Embryonic facial prominence (tissue), 1 donor: ENCODE results near the gene ZNF880.
"Not testable (repeated sequence)": the region's sequence is repeated elsewhere in the genome, so short reads cannot be mapped to it uniquely, and the experiment has no call there.

Source experiments
- DNase-seq: peaks from one replicate; pipeline ENCODE4 v3.0.0-alpha.2; 2016; ENCODE audit errors: extremely low spot score

The ZNF880 gene

DNA sequence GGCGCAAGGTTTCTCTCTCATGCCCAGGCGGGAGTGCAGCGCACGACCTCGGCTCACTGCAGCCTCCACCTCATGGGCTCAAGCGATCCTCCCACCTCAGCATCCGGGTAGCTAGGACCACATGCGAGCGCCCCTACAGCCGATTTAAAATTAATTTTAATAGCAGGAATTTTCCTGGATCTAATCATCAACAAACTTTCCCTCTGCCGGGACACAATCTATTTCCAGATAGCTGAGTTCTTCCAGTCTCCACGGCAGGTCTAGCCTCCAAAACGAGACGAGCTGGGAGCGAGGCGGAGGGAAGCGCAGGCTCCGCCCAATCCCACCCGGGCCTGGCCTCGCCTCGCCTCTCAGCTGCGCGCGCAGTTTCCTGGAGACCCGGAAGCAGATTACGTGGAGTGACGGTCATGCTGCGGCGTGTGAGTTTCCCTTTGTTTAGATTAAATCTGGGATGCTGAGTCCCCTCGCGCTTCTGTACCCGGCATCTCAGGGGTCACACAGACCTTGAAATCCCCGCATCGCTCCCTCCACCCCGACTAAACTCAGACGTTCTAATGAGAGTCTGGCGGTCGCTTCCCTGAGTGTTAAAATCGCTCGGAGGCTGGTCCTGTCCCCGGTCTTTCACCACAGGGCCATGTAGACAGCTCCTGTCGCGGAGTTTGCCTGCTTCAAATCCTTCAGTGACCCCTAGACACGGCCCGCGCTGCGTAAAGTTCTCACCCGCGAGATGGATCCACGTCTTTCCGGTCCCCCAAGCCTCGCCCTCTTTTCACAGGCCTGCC lies at the start of gene ZNF880:
TSS of gene ZNF880 (plus strand) at position 365 of the 782 bp plus-strand sequence. CDS start at position 408, 43 bp downstream.
- peak; percentile 92 for DNase-seq

GRCh38 chr19:52322429-52322828 lies 47.3 kb upstream of the ZNF880 start:
- no peak for DNase-seq

GRCh38 chr19:52331757-52332156 lies 38.0 kb upstream of the ZNF880 start:
- DNase-seq = no peak

DNA sequence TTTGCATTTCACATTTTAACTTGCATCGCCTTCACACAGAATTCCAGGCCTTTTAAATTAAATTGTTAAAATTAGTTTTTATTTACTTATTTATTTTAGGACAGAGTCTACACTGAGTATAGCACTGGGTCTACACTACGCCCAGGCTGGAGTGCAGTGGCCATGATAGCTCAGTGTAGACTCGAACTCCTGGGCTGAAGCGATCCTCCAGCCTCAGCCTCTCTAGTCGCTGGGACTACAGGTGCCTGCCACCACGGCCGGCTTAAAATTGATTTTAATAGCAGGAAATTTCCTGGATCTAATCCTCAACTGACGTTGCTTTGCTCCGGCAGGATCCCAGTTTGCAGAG lies 34.0 kb upstream of the ZNF880 start:
- DNase-seq = no peak

GRCh38 chr19:52336117-52336790 lies 33.5 kb upstream of the ZNF880 start, which contains the start of gene ZNF610:
Gene ZNF610 (plus strand): TSS chr19:52336243. CDS start chr19:52349173, 12,930 bp downstream.
- peak; percentile 79 for DNase-seq

DNA sequence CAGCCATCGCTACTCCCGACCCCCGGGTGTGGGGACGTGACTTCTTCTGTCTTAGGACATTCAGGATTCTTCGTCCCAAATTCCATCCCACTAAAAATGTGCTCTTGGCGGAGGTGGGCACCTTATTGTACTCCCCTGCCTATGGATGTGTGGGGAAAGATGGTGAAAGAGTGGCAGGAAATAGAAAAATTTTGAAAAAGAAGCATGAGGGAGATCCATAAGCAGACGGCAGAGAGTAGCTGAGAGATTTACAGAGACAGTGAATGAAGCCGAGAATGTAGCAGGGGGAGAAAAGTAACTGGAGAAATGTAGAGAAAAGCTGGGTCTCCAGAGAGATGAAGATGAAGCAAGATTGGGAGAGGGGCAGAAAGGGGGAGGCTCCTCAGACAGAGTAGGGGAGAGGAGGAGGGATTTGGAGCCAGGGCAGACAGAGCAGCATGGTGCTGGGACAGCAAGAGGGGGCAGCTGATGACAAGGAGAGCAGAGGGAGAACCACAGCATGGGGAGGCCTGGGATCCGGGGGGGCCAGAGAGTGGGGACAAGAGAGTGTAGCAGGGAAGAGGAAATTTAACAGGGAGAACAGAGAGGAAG lies 32.8 kb upstream of the ZNF880 start:
- DNase-seq = no peak

GRCh38 chr19:52339022-52339421 lies 30.7 kb upstream of the ZNF880 start:
- DNase-seq = not testable (repeated sequence)

DNA sequence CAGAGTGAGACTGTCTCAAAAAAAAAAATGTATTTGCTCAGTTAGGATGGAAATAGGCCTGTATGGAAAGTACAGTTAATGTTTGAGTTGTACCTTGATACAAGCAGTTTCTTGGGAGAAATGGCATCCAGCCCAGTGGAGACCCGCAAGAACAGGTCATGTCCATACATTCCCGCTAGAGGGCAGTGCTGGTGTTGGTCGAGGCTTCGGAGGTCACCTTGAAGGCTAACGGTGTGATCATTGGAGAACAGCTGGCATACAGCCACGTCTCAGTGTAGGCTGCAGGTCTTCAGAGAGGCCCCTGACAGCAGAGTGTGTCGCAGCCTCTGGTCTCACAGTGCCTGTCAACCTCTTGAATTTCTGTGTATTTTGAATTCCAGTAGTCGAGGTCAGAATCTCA lies 26.2 kb upstream of the ZNF880 start:
- no peak for DNase-seq

DNA sequence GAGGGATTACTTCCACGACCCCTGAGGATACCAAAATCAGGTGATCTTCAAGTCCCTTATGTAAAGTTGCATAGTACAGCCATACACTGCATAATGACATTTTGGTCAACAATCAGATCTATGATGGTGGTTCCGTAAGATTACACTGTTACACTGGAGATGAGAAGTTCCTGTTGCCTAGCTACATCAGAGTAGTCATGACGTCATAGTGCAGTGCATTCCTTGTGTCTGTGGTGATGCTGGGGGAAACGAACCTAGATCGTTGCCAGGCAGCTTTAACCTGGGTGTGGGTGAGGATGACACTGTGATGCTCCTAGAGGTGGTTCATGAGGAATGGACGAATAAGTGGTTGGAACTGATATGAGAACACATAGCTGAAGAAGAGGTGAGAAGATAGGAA lies 24.6 kb upstream of the ZNF880 start:
- no peak for DNase-seq

DNA sequence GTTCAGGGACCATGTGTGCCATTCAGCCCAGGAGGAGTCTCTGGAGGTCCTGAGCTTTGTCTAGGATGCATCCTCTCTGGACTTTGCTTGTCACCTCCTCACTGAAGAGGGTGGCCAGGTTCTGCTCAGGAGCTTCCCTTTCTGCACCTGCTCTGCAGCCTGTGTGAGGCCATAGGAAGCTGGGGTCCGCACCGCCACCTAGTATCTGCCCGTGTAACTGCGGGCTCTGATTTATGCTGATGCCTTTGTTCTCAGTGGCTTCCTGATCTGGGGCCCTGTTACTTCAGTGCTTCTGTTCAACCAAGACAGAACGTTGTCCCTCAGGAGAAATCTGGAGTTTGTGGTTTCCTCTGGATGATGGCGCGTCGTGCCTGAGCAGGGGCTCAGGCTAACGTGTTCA lies 18.2 kb upstream of the ZNF880 start:
- no peak for DNase-seq

DNA sequence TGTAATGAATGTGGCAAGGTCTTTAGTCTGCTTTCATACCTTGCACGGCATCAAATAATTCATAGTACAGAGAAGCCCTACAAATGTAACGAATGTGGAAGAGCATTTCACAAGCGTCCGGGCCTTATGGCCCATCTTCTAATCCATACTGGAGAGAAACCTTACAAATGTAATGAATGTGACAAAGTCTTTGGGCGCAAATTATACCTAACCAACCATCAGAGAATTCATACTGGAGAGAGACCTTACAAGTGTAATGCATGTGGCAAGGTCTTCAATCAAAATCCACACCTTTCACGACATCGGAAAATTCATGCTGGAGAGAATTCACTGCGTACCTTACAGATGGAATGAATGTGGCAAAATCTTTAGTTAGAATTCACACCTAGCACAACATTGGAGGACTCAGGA lies 3.3 kb upstream of the ZNF880 start:
- no peak for DNase-seq

DNA sequence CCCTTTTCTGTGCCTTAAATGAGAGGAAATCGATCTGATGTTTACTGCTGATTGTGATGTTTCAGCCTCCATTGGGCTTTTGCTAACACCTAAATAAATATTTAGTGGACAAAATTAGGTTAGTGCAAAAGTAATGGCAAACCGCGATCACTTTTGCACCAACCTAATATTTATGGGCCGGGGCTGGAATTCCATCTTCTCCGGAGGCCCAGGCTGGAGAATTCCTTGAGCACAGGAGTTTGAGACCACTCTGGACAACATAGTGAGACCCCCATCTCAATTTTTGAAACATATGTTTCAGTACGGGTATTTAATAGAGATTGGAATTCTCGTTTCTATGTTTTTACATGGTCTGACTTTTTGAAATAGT lies 603 bp downstream of the ZNF880 start:
- DNase-seq = no peak

GRCh38 chr19:52391135-52391534 lies 21.4 kb downstream of the ZNF880 start:
- no peak for DNase-seq

- DNase-seq = peak; percentile 87
Measured at GRCh38 chr19:52397310-52398080, 27.8 kb downstream of the ZNF880 start, which contains the start of gene ZNF528. Gene ZNF528 (plus strand): TSS chr19:52397849. CDS start chr19:52402014, 4,165 bp downstream.

GRCh38 chr19:52398081-52398441 lies 28.3 kb downstream of the ZNF880 start:
- DNase-seq = no peak

GRCh38 chr19:52410276-52410675 lies 40.6 kb downstream of the ZNF880 start:
- DNase-seq = no peak

- no peak for DNase-seq
Measured at GRCh38 chr19:52415711-52416110, 46.0 kb downstream of the ZNF880 start.

DNA sequence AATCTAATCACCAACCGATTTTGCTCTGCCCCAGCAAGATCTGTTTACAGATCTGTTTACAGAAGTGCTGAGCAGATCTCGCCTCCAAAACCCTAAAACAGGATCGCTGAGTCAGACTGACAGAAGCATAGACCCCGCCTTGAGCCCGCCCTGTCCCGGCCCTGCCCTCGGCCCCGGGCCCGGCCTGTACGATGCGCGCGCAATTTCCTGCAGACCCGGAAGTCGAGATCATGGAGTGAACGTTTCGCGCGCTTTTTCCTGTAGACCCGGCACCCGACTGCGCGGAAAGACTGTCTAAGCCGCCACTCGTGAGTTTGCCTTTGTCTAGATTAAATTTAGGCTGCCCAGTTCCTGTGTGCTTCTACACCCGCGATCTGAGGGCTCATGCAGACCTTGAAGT lies 59.2 kb downstream of the ZNF880 start, which contains the start of gene ZNF534:
TSS of gene ZNF534 (plus strand) at position 212 of the 400 bp plus-strand sequence. CDS start 2,327 bp downstream, outside the sequence.
- no peak for DNase-seq
